Measurements from ENCODE around the gene RHOA.

RHOA gene

GRCh38 chr3:49313896-49314688 lies 97.7 kb downstream of the RHOA start:
- DNase-seq: no peak

DNA sequence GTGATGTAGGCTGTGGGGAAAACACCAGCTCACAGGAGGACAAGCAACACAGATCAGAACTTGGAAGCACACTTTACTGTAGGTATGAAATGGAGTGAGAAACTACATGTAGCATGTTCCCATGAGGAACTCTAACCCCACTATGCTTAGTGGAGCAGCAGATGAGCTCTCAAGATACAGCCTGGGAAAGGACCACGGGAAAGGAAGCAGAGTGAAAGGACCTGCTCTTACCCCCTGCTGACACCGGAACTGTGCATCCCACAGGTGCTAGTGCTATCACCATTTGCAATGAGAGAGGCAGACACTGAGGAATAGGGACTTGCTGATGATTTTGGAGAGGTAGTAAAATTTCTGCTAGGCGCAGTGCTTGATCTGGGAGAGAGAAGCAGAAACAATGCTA lies 100.5 kb downstream of the RHOA start:
- DNase-seq: no peak

GRCh38 chr3:49310677-49311076 lies 101.1 kb downstream of the RHOA start:
- no peak for DNase-seq
